HG03378 (cell line): Measurements from ENCODE around the gene PTPN5.
"Not testable (repeated sequence)": the region's sequence is repeated elsewhere in the genome, so short reads cannot be mapped to it uniquely, and the experiment has no call there.

Experiments used
- ATAC-seq: cut with Tn5 transposase; IDR thresholded peaks from one replicate; pipeline ENCODE4 v1.9.1; 2021; ENCODE audit warnings: mild to moderate bottlenecking, moderate library complexity; ENCODE audit not compliant: unreplicated experiment

PTPN5 gene

DNA sequence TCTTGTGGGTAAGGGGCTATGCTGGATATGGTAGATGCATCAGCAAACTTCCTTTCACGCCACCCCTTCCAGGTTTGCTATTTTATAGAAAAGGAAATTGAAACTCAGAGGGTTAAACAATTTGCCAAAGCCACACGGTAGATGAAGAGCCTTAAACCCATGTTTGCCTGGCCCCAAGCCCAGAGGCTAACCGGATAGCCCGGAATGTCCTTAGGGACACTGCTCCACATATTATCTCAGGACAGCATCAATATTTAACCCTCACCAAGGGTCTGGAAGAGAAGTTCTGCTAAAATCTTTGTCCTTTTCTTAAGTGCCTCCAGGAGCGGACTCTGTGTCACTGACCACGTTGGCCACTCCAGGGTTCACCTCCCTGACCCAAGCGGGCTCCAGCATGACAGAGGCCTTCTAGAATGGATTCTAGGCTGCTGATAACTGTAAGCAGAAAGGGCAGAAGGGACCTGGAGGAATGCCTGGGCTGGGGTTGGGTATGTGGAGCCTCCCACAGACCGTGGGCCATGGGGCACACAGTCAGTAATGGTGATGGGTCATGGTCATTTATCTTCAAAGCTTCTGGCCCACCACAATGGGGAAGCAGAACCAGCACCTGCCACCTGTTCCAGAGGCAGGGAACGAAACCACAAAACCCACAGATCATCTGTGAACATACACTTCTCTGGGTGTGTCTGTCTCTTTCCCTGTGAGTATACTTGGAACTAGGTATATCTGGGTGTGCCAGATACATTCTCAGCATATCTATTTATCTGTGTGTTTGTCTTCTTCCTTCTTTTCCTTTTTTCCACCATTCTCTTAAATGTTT lies 98.4 kb downstream of the PTPN5 start:
- ATAC-seq, result no peak

DNA sequence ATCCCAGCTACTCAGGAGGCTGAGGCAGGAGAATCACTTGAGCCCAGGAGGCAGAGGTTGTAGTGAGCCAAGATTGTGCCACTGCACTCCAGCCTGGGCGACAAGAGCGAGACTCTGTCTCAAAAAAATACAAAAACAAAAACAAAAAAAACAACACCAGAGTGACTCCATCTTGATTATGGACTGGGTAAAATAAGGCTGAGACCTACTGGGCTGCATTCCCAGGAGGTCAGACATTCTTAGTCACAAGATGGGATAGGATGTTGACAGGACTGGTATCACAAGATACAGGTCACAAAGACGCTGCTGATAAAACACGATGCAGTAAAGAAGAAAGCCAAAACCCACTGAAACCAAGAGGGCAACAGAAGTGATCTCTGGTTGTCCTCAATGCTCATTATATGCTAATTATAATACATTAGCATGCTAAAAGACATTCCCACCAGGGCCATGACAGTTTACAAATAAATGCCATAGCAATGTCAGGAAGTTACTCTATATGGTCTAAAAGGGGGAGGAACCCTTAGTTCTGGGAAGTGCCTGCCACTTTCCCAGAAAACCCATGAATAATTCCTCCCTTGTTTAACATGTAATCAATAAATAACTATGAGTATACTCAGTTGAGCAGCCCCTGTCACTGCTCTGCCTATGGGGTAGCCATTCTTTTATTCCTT lies 100.0 kb downstream of the PTPN5 start:
- ATAC-seq, result not testable (repeated sequence)

DNA sequence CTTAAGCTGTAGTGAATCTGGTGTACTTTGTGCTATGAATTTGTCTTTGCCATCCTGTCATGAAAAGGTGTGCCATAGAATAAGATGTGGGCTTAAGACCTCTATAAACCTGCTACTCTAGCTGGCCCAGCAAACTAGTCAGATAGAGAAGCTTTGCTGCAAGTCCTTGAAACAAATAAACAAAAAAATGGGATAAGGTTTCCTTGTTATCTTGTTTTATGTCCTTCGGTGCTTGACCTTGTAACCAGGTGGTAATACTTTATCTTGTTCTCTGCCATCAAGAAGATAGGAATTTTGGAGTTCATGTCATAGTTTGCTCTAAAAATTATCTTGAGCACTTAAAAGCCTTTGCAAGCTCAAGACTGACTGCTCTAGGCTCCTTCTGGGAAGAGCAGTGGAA lies 107.3 kb downstream of the PTPN5 start:
- no peak for ATAC-seq

DNA sequence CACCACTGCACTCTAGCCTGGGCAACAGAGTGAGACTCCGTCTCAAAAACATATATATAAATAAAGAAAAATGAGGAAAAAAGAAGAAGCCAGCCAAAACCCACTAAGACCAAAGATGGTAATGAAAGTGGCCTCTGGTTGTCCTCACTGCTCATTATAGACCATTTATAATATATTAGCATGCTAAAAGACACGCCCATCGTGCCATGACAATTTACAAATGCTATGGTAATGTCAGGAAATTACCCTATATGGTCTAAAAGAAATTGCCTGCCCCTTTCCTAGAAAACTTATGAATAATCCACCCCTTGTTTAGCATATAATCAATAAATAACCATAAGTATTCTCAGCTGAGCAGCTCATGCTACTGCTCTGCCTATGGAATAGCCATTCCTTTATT lies 109.1 kb downstream of the PTPN5 start:
- no peak for ATAC-seq

DNA sequence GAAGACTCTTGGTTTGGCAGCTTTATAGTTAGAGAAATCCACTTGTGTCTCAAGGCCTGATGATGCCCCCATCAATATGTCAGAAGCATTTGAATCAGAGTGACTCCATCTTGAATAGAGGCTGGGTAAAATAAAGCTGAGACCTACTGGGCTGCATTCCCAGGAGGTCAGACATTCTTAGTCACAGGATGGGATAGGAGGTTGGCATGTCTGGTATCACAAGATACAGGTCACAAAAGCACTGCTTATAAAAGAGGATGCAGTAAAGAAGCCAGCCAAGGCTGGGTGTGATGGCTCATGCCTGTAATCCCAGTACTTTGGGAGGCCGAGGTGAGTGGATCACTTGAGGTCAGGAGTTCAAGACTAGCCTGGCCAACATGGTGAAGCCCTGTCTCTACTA lies 109.6 kb downstream of the PTPN5 start:
- not testable (repeated sequence) for ATAC-seq
